GM23338 (cell line): ENCODE measurements around the gene MFAP5. TPM values are rescaled to one million over a fixed set of nuclear protein-coding genes. Genes with fewer than 3 reads are reported as not detected.

Experiments
- ATAC-seq: fragments of 200-7000 bp; cut with Tn5 transposase; 3 replicates; pipeline ENCODE4 v1.9.1; 2020
- DNase-seq: peaks from one replicate; pipeline ENCODE4 v3.0.0-alpha.2; 2015; ENCODE audit warnings: low spot score
- H2AFZ ChIP-seq: fragments of 200-600 bp; sonication (generic); 2 replicates; pipeline ENCODE4 v1.8.0; 2016; ENCODE audit warnings: antibody characterized with exemption, mild to moderate bottlenecking, moderate library complexity
- H3F3A ChIP-seq: fragments of 200-600 bp; sonication (generic); replicated peaks from 2 replicates; pipeline ENCODE4 v1.8.0; 2017; ENCODE audit warnings: antibody characterized with exemption, mixed run types, low read depth
- H3K27ac ChIP-seq: fragments of 200-600 bp; sonication (generic); 2 replicates; pipeline ENCODE4 v1.6.1; 2016; ENCODE audit warnings: low read depth
- H3K27me3 ChIP-seq: fragments of 200-600 bp; sonication (generic); 2 replicates; pipeline ENCODE4 v1.8.0; 2016; ENCODE audit warnings: mild to moderate bottlenecking, mixed run types, moderate library complexity; ENCODE audit not compliant: insufficient read depth
- H3K36me3 ChIP-seq: fragments of 200-600 bp; sonication (generic); 2 replicates; pipeline ENCODE4 v1.8.0; 2016; ENCODE audit warnings: mild to moderate bottlenecking; ENCODE audit not compliant: insufficient read depth
- H3K4me1 ChIP-seq: fragments of 200-600 bp; sonication (generic); 2 replicates; pipeline ENCODE4 v1.8.0; 2016; ENCODE audit warnings: mild to moderate bottlenecking, moderate library complexity; ENCODE audit not compliant: insufficient read depth
- H3K4me2 ChIP-seq: fragments of 200-600 bp; sonication (generic); 2 replicates; pipeline ENCODE4 v1.7.1; 2017; ENCODE audit warnings: mixed run types
- H3K4me3 ChIP-seq: fragments of 200-600 bp; sonication (generic); 2 replicates; pipeline ENCODE4 v1.6.1; 2016; ENCODE audit warnings: mixed run types
- H3K79me2 ChIP-seq: fragments of 200-600 bp; sonication (generic); replicated peaks from 2 replicates; pipeline ENCODE4 v1.8.0; 2017; ENCODE audit warnings: mild to moderate bottlenecking; ENCODE audit not compliant: insufficient read depth
- H3K9me2 ChIP-seq: fragments of 200-600 bp; sonication (generic); 2 replicates; pipeline ENCODE4 v1.8.0; 2017; ENCODE audit not compliant: insufficient read depth
- H4K20me1 ChIP-seq: fragments of 200-600 bp; sonication (generic); replicated peaks from 2 replicates; pipeline ENCODE4 v1.8.0; 2017; ENCODE audit warnings: mild to moderate bottlenecking; ENCODE audit not compliant: insufficient read depth
- H3K27ac Mint-ChIP-seq: 2 replicates; pipeline ENCODE4 v1.8.0; 2020; ENCODE audit warnings: inconsistent platforms, mild to moderate bottlenecking, moderate library complexity, mixed read lengths
- H3K27me3 Mint-ChIP-seq: 3 replicates; pipeline ENCODE4 v1.8.0; 2022; ENCODE audit warnings: low read depth, mild to moderate bottlenecking, moderate library complexity, mixed read lengths, inconsistent platforms; ENCODE audit not compliant: insufficient read depth, poor library complexity
- H3K36me3 Mint-ChIP-seq: 3 replicates; pipeline ENCODE4 v1.8.0; 2021; ENCODE audit warnings: low read depth, mild to moderate bottlenecking, inconsistent platforms, moderate library complexity, mixed read lengths
- H3K4me1 Mint-ChIP-seq: 3 replicates; pipeline ENCODE4 v1.8.0; 2020; ENCODE audit warnings: mild to moderate bottlenecking, inconsistent platforms, mixed read lengths
- H3K4me3 Mint-ChIP-seq: 3 replicates; pipeline ENCODE4 v1.8.0; 2021; ENCODE audit warnings: moderate library complexity, mild to moderate bottlenecking, inconsistent platforms, mixed read lengths
- H3K9me3 Mint-ChIP-seq: 3 replicates; pipeline ENCODE4 v1.8.0; 2020; ENCODE audit warnings: moderate library complexity, mild to moderate bottlenecking, inconsistent platforms, mixed read lengths
- CREB1 ChIP-seq: fragments of 250-450 bp; sonication (Bioruptor Pico); IDR thresholded peaks from 2 replicates; pipeline ENCODE4 v1.5.0; 2020; ENCODE audit warnings: low read depth, mild to moderate bottlenecking, moderate library complexity
- EZH2 ChIP-seq: fragments of 200-600 bp; sonication (generic); IDR thresholded peaks from one replicate; pipeline ENCODE4 v1.8.0; 2017; ENCODE audit warnings: antibody characterized with exemption, mild to moderate bottlenecking, low read depth; ENCODE audit not compliant: unreplicated experiment
- JUNB ChIP-seq: IDR thresholded peaks from one replicate; pipeline ENCODE4 v1.6.1; 2016; ENCODE audit warnings: antibody characterized with exemption; ENCODE audit not compliant: unreplicated experiment
- NANOG ChIP-seq: IDR thresholded peaks from 2 replicates; pipeline ENCODE4 v1.6.1; 2016; ENCODE audit warnings: antibody characterized with exemption, borderline replicate concordance
- POLR2AphosphoS5 ChIP-seq: IDR thresholded peaks from 2 replicates; pipeline ENCODE4 v1.6.1; 2016; ENCODE audit warnings: antibody characterized with exemption, low read depth
- STAT1 ChIP-seq: IDR thresholded peaks from one replicate; pipeline ENCODE4 v1.6.1; 2016; ENCODE audit warnings: antibody characterized with exemption; ENCODE audit not compliant: unreplicated experiment
- ZNF114 ChIP-seq: fragments of 250-450 bp; sonication (Bioruptor Pico); IDR thresholded peaks from 2 replicates; pipeline ENCODE4 v1.5.0; 2020; ENCODE audit warnings: mild to moderate bottlenecking, moderate library complexity
- ZNF331 ChIP-seq: fragments of 250-450 bp; sonication (Bioruptor Pico); IDR thresholded peaks from 2 replicates; pipeline ENCODE4 v1.5.0; 2020; ENCODE audit warnings: low read depth, mild to moderate bottlenecking, moderate library complexity
- polyA plus RNA-seq: library from polyadenylated mRNA; unstranded; fragments of >200 nt; fragmentation: Nextera tagmentation; extraction: Ambion mirVana; gene quantifications from 2 replicates; pipeline ENCODE4 v1.2.1, GENCODE V29; 2016
- total RNA-seq: library from RNA; depleted of rRNA; stranded (reverse); fragments of >200 nt; shearing (Covaris generic); gene quantifications from 2 replicates; pipeline ENCODE4 v1.2.3, GENCODE V29; 2014
- TF ChIP-seq, protein P1 (sequence below): fragments of 250-450 bp; sonication (Bioruptor Pico); IDR thresholded peaks from 2 replicates; pipeline ENCODE4 v1.5.0; 2020; ENCODE audit warnings: mild to moderate bottlenecking, moderate library complexity
- TF ChIP-seq, protein P2 (sequence below): IDR thresholded peaks from 2 replicates; pipeline ENCODE4 v1.6.1; 2016; ENCODE audit warnings: antibody characterized with exemption
- TF ChIP-seq, protein P3 (sequence below): IDR thresholded peaks from one replicate; pipeline ENCODE4 v1.6.1; 2018; ENCODE audit warnings: antibody characterized with exemption; ENCODE audit not compliant: unreplicated experiment

MFAP5 gene
- total and polyA plus RNA-seq, 2 experiments from 2014 or later: 0.68 to 0.90 TPM

DNA sequence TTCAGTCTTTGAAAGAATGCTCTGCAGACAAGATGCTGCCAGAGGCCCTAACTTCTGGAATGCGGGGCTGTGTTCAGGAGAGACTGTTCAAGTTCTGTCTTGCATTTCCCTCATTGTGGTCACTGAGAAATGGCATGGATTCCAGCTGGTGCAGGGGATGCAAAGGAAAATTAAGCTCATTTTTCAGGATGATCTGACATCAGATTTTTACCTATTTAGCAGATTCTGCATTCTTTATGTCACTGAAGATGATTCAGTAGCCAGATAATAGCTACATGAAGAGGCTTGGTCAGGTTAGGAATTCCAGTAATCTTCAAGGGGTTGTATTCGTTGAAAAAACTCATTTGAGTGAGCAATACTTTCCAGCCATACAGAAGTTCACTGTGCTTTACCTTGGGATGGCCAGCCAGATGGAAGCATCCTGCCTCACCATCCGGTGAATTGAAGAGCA lies 16.1 kb upstream of the MFAP5 start:
- peaks cover 11% of the 10 kb centered on the region for H3K27me3 Mint-ChIP-seq
- H3K27ac Mint-ChIP-seq: no peak overlapping the region

DNA sequence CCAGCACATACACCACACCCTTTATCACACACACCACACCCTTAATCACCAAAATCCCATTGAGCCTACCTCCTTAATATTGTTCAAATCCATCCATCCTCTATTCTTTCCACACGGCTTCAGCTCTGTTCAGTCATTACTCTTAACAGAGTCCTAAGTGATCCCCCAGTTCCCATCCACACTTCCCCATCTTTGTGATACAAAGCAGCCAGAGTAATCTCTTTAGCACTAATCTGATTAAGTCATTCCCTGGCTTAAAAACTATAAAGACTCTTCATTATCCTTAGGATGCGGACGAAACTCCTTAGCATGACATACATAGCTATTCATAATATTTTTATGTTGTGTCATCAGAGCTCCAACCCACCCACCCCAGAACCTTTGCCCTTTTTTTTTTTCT lies 14.7 kb upstream of the MFAP5 start:
- Histone ChIP-seq H3K36me3 (no peaks in the 10 kb centered on the region), H3K4me1 (peaks cover 14% of the 10 kb centered on the region), H3F3A (peaks cover 2% of the 10 kb centered on the region; the same call in 1 of the 2 replicates), H2AFZ (no peak overlapping the region), H4K20me1 (no peaks in the 10 kb centered on the region), H3K27ac (no peak overlapping the region), H3K79me2 (no peaks in the 10 kb centered on the region), H3K27me3 (no peaks in the 10 kb centered on the region), H3K9me2 (no peaks in the 10 kb centered on the region), H3K4me2 (no peak overlapping the region), H3K4me3 (no peak overlapping the region)
- Mint-ChIP-seq H3K27me3 (peaks cover 11% of the 10 kb centered on the region), H3K36me3 (0 out of 3 replicates have a peak, but pooled peaks cover under 1% of the 10 kb centered on the region), H3K4me3 (no peak overlapping the region), H3K4me1 (peaks cover 18% of the 10 kb centered on the region), H3K9me3 (no peaks in the 10 kb centered on the region), H3K27ac (no peak overlapping the region)
- TF ChIP-seq NANOG (no peak), EZH2 (no peak), STAT1 (no peak), POLR2AphosphoS5 (no peak), ZNF331 (CRISPR knock-in tag) (no peak), CREB1 (CRISPR knock-in tag) (no peak), JUNB (no peak), ZNF114 (CRISPR knock-in tag) (no peak)
- TF ChIP-seq, protein P1, sequence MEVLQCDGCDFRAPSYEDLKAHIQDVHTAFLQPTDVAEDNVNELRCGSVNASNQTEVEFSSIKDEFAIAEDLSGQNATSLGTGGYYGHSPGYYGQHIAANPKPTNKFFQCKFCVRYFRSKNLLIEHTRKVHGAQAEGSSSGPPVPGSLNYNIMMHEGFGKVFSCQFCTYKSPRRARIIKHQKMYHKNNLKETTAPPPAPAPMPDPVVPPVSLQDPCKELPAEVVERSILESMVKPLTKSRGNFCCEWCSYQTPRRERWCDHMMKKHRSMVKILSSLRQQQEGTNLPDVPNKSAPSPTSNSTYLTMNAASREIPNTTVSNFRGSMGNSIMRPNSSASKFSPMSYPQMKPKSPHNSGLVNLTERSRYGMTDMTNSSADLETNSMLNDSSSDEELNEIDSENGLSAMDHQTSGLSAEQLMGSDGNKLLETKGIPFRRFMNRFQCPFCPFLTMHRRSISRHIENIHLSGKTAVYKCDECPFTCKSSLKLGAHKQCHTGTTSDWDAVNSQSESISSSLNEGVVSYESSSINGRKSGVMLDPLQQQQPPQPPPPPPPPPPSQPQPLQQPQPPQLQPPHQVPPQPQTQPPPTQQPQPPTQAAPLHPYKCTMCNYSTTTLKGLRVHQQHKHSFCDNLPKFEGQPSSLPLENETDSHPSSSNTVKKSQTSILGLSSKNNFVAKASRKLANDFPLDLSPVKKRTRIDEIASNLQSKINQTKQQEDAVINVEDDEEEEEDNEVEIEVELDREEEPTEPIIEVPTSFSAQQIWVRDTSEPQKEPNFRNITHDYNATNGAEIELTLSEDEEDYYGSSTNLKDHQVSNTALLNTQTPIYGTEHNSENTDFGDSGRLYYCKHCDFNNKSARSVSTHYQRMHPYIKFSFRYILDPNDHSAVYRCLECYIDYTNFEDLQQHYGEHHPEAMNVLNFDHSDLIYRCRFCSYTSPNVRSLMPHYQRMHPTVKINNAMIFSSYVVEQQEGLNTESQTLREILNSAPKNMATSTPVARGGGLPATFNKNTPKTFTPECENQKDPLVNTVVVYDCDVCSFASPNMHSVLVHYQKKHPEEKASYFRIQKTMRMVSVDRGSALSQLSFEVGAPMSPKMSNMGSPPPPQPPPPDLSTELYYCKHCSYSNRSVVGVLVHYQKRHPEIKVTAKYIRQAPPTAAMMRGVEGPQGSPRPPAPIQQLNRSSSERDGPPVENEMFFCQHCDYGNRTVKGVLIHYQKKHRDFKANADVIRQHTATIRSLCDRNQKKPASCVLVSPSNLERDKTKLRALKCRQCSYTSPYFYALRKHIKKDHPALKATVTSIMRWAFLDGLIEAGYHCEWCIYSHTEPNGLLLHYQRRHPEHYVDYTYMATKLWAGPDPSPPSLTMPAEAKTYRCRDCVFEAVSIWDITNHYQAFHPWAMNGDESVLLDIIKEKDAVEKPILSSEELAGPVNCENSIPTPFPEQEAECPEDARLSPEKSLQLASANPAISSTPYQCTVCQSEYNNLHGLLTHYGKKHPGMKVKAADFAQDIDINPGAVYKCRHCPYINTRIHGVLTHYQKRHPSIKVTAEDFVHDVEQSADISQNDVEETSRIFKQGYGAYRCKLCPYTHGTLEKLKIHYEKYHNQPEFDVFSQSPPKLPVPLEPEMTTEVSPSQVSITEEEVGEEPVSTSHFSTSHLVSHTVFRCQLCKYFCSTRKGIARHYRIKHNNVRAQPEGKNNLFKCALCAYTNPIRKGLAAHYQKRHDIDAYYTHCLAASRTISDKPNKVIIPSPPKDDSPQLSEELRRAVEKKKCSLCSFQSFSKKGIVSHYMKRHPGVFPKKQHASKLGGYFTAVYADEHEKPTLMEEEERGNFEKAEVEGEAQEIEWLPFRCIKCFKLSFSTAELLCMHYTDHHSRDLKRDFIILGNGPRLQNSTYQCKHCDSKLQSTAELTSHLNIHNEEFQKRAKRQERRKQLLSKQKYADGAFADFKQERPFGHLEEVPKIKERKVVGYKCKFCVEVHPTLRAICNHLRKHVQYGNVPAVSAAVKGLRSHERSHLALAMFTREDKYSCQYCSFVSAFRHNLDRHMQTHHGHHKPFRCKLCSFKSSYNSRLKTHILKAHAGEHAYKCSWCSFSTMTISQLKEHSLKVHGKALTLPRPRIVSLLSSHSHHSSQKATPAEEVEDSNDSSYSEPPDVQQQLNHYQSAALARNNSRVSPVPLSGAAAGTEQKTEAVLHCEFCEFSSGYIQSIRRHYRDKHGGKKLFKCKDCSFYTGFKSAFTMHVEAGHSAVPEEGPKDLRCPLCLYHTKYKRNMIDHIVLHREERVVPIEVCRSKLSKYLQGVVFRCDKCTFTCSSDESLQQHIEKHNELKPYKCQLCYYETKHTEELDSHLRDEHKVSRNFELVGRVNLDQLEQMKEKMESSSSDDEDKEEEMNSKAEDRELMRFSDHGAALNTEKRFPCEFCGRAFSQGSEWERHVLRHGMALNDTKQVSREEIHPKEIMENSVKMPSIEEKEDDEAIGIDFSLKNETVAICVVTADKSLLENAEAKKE (CRISPR knock-in tag): no peak
- TF ChIP-seq, protein P2, sequence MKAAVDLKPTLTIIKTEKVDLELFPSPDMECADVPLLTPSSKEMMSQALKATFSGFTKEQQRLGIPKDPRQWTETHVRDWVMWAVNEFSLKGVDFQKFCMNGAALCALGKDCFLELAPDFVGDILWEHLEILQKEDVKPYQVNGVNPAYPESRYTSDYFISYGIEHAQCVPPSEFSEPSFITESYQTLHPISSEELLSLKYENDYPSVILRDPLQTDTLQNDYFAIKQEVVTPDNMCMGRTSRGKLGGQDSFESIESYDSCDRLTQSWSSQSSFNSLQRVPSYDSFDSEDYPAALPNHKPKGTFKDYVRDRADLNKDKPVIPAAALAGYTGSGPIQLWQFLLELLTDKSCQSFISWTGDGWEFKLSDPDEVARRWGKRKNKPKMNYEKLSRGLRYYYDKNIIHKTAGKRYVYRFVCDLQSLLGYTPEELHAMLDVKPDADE: no peak
- TF ChIP-seq, protein P3, sequence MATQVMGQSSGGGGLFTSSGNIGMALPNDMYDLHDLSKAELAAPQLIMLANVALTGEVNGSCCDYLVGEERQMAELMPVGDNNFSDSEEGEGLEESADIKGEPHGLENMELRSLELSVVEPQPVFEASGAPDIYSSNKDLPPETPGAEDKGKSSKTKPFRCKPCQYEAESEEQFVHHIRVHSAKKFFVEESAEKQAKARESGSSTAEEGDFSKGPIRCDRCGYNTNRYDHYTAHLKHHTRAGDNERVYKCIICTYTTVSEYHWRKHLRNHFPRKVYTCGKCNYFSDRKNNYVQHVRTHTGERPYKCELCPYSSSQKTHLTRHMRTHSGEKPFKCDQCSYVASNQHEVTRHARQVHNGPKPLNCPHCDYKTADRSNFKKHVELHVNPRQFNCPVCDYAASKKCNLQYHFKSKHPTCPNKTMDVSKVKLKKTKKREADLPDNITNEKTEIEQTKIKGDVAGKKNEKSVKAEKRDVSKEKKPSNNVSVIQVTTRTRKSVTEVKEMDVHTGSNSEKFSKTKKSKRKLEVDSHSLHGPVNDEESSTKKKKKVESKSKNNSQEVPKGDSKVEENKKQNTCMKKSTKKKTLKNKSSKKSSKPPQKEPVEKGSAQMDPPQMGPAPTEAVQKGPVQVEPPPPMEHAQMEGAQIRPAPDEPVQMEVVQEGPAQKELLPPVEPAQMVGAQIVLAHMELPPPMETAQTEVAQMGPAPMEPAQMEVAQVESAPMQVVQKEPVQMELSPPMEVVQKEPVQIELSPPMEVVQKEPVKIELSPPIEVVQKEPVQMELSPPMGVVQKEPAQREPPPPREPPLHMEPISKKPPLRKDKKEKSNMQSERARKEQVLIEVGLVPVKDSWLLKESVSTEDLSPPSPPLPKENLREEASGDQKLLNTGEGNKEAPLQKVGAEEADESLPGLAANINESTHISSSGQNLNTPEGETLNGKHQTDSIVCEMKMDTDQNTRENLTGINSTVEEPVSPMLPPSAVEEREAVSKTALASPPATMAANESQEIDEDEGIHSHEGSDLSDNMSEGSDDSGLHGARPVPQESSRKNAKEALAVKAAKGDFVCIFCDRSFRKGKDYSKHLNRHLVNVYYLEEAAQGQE: no peak
- ATAC-seq (no peak), DNase-seq (no peak)

More for the DNA sequence above, 16.1 kb upstream of the MFAP5 start:
- Histone ChIP-seq H3K4me2 (no peak overlapping the region), H3K4me1 (peaks cover 21% of the 10 kb centered on the region), H3K79me2 (0 out of 2 replicates have a peak, but pooled peaks cover 4% of the 10 kb centered on the region), H2AFZ (no peak overlapping the region), H3K27me3 (no peaks in the 10 kb centered on the region), H4K20me1 (no peaks in the 10 kb centered on the region), H3K27ac (no peak overlapping the region), H3K36me3 (no peaks in the 10 kb centered on the region), H3K4me3 (no peak overlapping the region), H3F3A (peaks cover 5% of the 10 kb centered on the region; the same call in 1 of the 2 replicates), H3K9me2 (no peaks in the 10 kb centered on the region)
- no peak for TF ChIP-seq ZNF114 (CRISPR knock-in tag)
- peaks cover 18% of the 10 kb centered on the region for H3K4me1 Mint-ChIP-seq
- no peaks in the 10 kb centered on the region for H3K36me3 Mint-ChIP-seq
- DNase-seq (no peak), ATAC-seq (no peak)
- no peak overlapping the region for H3K4me3 Mint-ChIP-seq
- H3K9me3 Mint-ChIP-seq: no peaks in the 10 kb centered on the region; the same call in 2 of the 3 replicates
